IMR-90 (cell line): Measurements from ENCODE around the gene GMCL2. TPM values are rescaled to one million over a fixed set of nuclear protein-coding genes. Genes with fewer than 3 reads are reported as not detected.
A peak's percentile ranks its signal among the peaks of the same experiment; 100 is the strongest.

Experiments used
- ATAC-seq: fragments of 200-7000 bp; cut with Tn5 transposase; 2 replicates; pipeline ENCODE4 v1.9.1; 2020; ENCODE audit warnings: low read depth, mild to moderate bottlenecking, moderate library complexity
- BruUV-seq: library from RNA; stranded (reverse); fragments of 400-500 nt; replicated peaks from 2 replicates; lab custom pipeline; 2021; lab: Mats Ljungman, UMichigan
- CTCF ChIA-PET: fragments of 300-600 bp; formaldehyde crosslinking; extraction: SDS; loops from one replicate; lab custom pipeline; 2021; ENCODE audit warnings: antibody characterized with exemption; lab: Yijun Ruan, JAX
- POLR2A ChIA-PET: fragments of 300-600 bp; sonication (Branson Sonifier 250); formaldehyde crosslinking; loops from one replicate; lab custom pipeline; 2022; ENCODE audit warnings: antibody characterized with exemption; ENCODE audit not compliant: unreplicated experiment; lab: Charles Lee
- DNase-seq: peaks from one replicate; pipeline ENCODE4 v3.0.0; 2013
- H2AFZ ChIP-seq: replicated peaks from 2 replicates; pipeline ENCODE3; 2013; ENCODE audit warnings: low read length, mild to moderate bottlenecking; ENCODE audit not compliant: poor library complexity
- H2AK5ac ChIP-seq: 2 replicates; pipeline ENCODE4 v1.6.1; 2013; ENCODE audit warnings: low read depth, low read length, inconsistent platforms
- H2AK9ac ChIP-seq: replicated peaks from 2 replicates; pipeline ENCODE3; 2013; ENCODE audit warnings: mild to moderate bottlenecking, low read depth, low read length, moderate library complexity; ENCODE audit not compliant: poor library complexity
- H2BK120ac ChIP-seq: 2 replicates; pipeline ENCODE4 v1.6.1; 2013; ENCODE audit warnings: low read depth, low read length, inconsistent platforms
- H2BK15ac ChIP-seq: 3 replicates; pipeline ENCODE4 v1.6.1; 2013; ENCODE audit warnings: low read depth, low read length, inconsistent platforms
- H2BK20ac ChIP-seq: 2 replicates; pipeline ENCODE4 v1.6.1; 2013; ENCODE audit warnings: low read depth, mild to moderate bottlenecking, inconsistent platforms, low read length, moderate library complexity
- H2BK5ac ChIP-seq: 2 replicates; pipeline ENCODE4 v1.6.1; 2013; ENCODE audit warnings: mild to moderate bottlenecking, low read depth, low read length, inconsistent platforms; ENCODE audit not compliant: poor library complexity, severe bottlenecking
- H3K14ac ChIP-seq: replicated peaks from 2 replicates; pipeline ENCODE4 v1.6.1; 2013; ENCODE audit warnings: low read depth, low read length, inconsistent platforms
- H3K18ac ChIP-seq: 2 replicates; pipeline ENCODE4 v1.6.1; 2013; ENCODE audit warnings: low read depth, low read length, control low read depth
- H3K23ac ChIP-seq: 2 replicates; pipeline ENCODE4 v1.6.1; 2013; ENCODE audit warnings: low read depth, low read length, inconsistent platforms
- H3K27ac ChIP-seq: 2 replicates; pipeline ENCODE4 v1.5.1; 2013; ENCODE audit warnings: mild to moderate bottlenecking, control low read depth, low read length; ENCODE audit not compliant: insufficient read depth
- H3K27me3 ChIP-seq: 2 replicates; pipeline ENCODE4 v1.6.1; 2013; ENCODE audit warnings: low read length; ENCODE audit not compliant: control insufficient read depth, insufficient read depth
- H3K36me3 ChIP-seq: 2 replicates; pipeline ENCODE4 v1.6.1; 2013; ENCODE audit warnings: low read length, mixed read lengths; ENCODE audit not compliant: control insufficient read depth, insufficient read depth
- H3K4ac ChIP-seq: 2 replicates; pipeline ENCODE4 v1.6.1; 2013; ENCODE audit warnings: low read depth, low read length, inconsistent platforms
- H3K4me1 ChIP-seq: 2 replicates; pipeline ENCODE4 v1.6.1; 2013; ENCODE audit warnings: low read length, mixed read lengths; ENCODE audit not compliant: control insufficient read depth, insufficient read depth
- H3K4me2 ChIP-seq: 2 replicates; pipeline ENCODE4 v1.6.1; 2013; ENCODE audit warnings: low read depth, mild to moderate bottlenecking, control low read depth, low read length, moderate library complexity
- H3K4me3 ChIP-seq: 2 replicates; pipeline ENCODE4 v1.5.1; 2013; ENCODE audit warnings: low read depth, mild to moderate bottlenecking, control low read depth, low read length, moderate library complexity; ENCODE audit not compliant: insufficient read depth
- H3K56ac ChIP-seq: 2 replicates; pipeline ENCODE4 v1.6.1; 2013; ENCODE audit warnings: low read length, inconsistent platforms; ENCODE audit not compliant: insufficient read depth; ENCODE audit errors: extremely low read depth
- H3K79me1 ChIP-seq, 2 experiments: 2 replicates each; pipeline ENCODE4 v1.6.1; 2013; ENCODE audit warnings: low read length in 2 of 2, inconsistent platforms in 1 of 2, low read depth in 1 of 2
- H3K9ac ChIP-seq: 2 replicates; pipeline ENCODE4 v1.6.1; 2013; ENCODE audit warnings: low read depth, low read length, control low read depth
- H3K9me1 ChIP-seq: 2 replicates; pipeline ENCODE4 v1.6.1; 2013; ENCODE audit warnings: low read length, inconsistent platforms; ENCODE audit not compliant: insufficient read depth
- H3K9me3 ChIP-seq: 2 replicates; pipeline ENCODE4 v1.6.1; 2013; ENCODE audit warnings: low read length; ENCODE audit not compliant: control insufficient read depth, insufficient read depth
- H4K20me1 ChIP-seq: 2 replicates; pipeline ENCODE4 v1.6.1; 2013; ENCODE audit warnings: low read length, inconsistent platforms; ENCODE audit not compliant: insufficient read depth
- H4K5ac ChIP-seq: 2 replicates; pipeline ENCODE4 v1.6.1; 2013; ENCODE audit warnings: mild to moderate bottlenecking, low read depth, low read length, control low read depth
- H4K8ac ChIP-seq, 2 experiments: 2 replicates each; pipeline ENCODE4 v1.6.1; 2013; ENCODE audit warnings: low read depth in 2 of 2, low read length in 2 of 2, control low read depth in 1 of 2, inconsistent platforms in 1 of 2
- H4K91ac ChIP-seq: 2 replicates; pipeline ENCODE4 v1.6.1; 2013; ENCODE audit warnings: low read depth, low read length, inconsistent platforms; ENCODE audit not compliant: insufficient read depth
- CHD1 ChIP-seq: IDR thresholded peaks from 2 replicates; pipeline ENCODE4 v1.6.1; 2012; ENCODE audit warnings: low read depth, low read length, improper control_type of control experiment
- CTCF ChIP-seq: conservative IDR thresholded peaks from 2 replicates; pipeline ENCODE4 v1.5.1; 2012; ENCODE audit warnings: mild to moderate bottlenecking, low read depth, low read length, improper control_type of control experiment
- MXI1 ChIP-seq: IDR thresholded peaks from 2 replicates; pipeline ENCODE4 v1.6.1; 2012; ENCODE audit warnings: low read depth, mild to moderate bottlenecking, low read length, moderate library complexity, borderline replicate concordance
- RAD21 ChIP-seq: IDR thresholded peaks from 2 replicates; pipeline ENCODE4 v1.6.1; 2012; ENCODE audit warnings: low read length, improper control_type of control experiment
- RFX5 ChIP-seq: IDR thresholded peaks from 2 replicates; pipeline ENCODE4 v1.8.0; 2012; ENCODE audit warnings: low read depth, mild to moderate bottlenecking, low read length, moderate library complexity
- SMC3 ChIP-seq: fragments of 150-350 bp; IDR thresholded peaks from 2 replicates; pipeline ENCODE4 v1.6.1; 2016; ENCODE audit warnings: low read depth, mild to moderate bottlenecking, antibody characterized with exemption, low read length, moderate library complexity
- WGBS, 2 experiments: methylation state at CpG; one replicate each; pipeline versions ENCODE4 v1.1.5 to v1.1.7; 2013; ENCODE audit warnings: missing lambda C conversion rate in 2 of 2; ENCODE audit not compliant: insufficient read length in 1 of 2; ENCODE audit errors: extremely low coverage in 2 of 2; 5-methylcytosine and 5-hydroxymethylcytosine counted together
- dilution Hi-C: fragments of 300-500 bp; cut with HindIII; formaldehyde crosslinking; loops from one replicate; pipeline ENCODE4 v1.14.3; 2018; ENCODE audit warnings: low sequenced_read_pairs; ENCODE audit not compliant: unreplicated experiment
- in situ Hi-C: fragments of 300-500 bp; cut with MboI; formaldehyde crosslinking; loops from 3 replicates; pipeline ENCODE4 v1.14.3; 2019; ENCODE audit warnings: low sequenced_read_pairs, inconsistent platforms, mixed read lengths
- intact Hi-C: fragments of 100-400 bp; cut with micrococcal nuclease; formaldehyde crosslinking; loops from 2 replicates; pipeline ENCODE4 v1.10.0; 2022
- polyA plus RNA-seq, 3 experiments: library from polyadenylated mRNA; depleted of rRNA; stranded (reverse); fragments of >200 nt; gene quantifications; 2 replicates each; pipeline ENCODE4 v1.2.3, GENCODE V29; 2012; ENCODE audit warnings: low replicate concordance in 1 of 3
- total RNA-seq: library from RNA; depleted of rRNA; stranded (reverse); fragments of >200 nt; gene quantifications from 2 replicates; pipeline ENCODE4 v1.2.3, GENCODE V29; 2012
- TF ChIP-seq, protein P1 (sequence below): fragments of 150-350 bp; IDR thresholded peaks from 2 replicates; pipeline ENCODE4 v1.6.1; 2017; ENCODE audit warnings: mild to moderate bottlenecking, antibody characterized with exemption, low read length, low read depth

The GMCL2 gene
- total and polyA plus RNA-seq, 2 of the 4 experiments (the other 2 are of a cell fraction) = not detected

- H2AK9ac ChIP-seq = peak overlapping the region; percentile 31
- peaks cover 0 to 7% of the 10 kb centered on the region in 2 experiments; a peak in 3 of 4 replicates for H3K79me1 ChIP-seq
- H4K8ac ChIP-seq = no peak overlapping the region
- WGBS, 2 experiments = 100% methylated on average over 1 of the region's 14 CpGs; no CpG with 5 or more reads in 1 of the 2 experiments
- no peaks in the 10 kb centered on the region for H3K27me3 ChIP-seq
- no peak overlapping the region for H3K14ac ChIP-seq
- no peak overlapping the region for H2AK5ac ChIP-seq
- no peak overlapping the region for H4K5ac ChIP-seq
- H2BK20ac ChIP-seq = no peak overlapping the region
- ATAC-seq (peak; percentile 34), DNase-seq (peak; percentile 41)
- H3K18ac ChIP-seq = no peak overlapping the region
- H3K9ac ChIP-seq = no peak overlapping the region
- no peak overlapping the region for H3K4ac ChIP-seq
- intact Hi-C loops (loop anchor here (1.0 kb wide), 1 partner anchor 70 kb away; no protein-coding TSS in a partner anchor), in situ Hi-C loops (loop anchor here (5.0 kb wide), 1 partner anchor 69 kb away; no protein-coding TSS in a partner anchor), dilution Hi-C loops (no loop called here)
- H2AFZ ChIP-seq = no peak overlapping the region
- no peak overlapping the region for H2BK15ac ChIP-seq
- no peak overlapping the region for H2BK5ac ChIP-seq
- no peak overlapping the region for H3K4me3 ChIP-seq
- peaks cover 3% of the 10 kb centered on the region; the same call in 1 of the 2 replicates for H3K4me1 ChIP-seq
- POLR2A ChIA-PET = no interaction called here
- H2BK120ac ChIP-seq = no peak overlapping the region
- no TSS peak for BruUV-seq
- no peak overlapping the region for H3K4me2 ChIP-seq
- TF ChIP-seq SMC3 (peak; percentile 51; the same call in 1 of the 2 replicates), CHD1 (no peak), RFX5 (peak; percentile 77), MXI1 (no peak), RAD21 (peak; percentile 43), CTCF (peak; percentile 57)
- TF ChIP-seq, protein P1, sequence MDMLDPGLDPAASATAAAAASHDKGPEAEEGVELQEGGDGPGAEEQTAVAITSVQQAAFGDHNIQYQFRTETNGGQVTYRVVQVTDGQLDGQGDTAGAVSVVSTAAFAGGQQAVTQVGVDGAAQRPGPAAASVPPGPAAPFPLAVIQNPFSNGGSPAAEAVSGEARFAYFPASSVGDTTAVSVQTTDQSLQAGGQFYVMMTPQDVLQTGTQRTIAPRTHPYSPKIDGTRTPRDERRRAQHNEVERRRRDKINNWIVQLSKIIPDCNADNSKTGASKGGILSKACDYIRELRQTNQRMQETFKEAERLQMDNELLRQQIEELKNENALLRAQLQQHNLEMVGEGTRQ = no peak
- H4K91ac ChIP-seq = no peak overlapping the region
- H3K9me1 ChIP-seq = no peaks in the 10 kb centered on the region
- H3K56ac ChIP-seq = no peak overlapping the region
- no peak overlapping the region for H3K23ac ChIP-seq
- H3K27ac ChIP-seq = no peak overlapping the region
- H3K9me3 ChIP-seq = no peaks in the 10 kb centered on the region
- peaks cover 58% of the 10 kb centered on the region for H3K36me3 ChIP-seq
- CTCF ChIA-PET = no interaction called here
- H4K20me1 ChIP-seq = peaks cover 10% of the 10 kb centered on the region; the same call in 1 of the 2 replicates
Observed at GRCh38 chr5:178145965-178146820, 41.0 kb downstream of the GMCL2 start.
